ENCODE data around the gene CARD11. TPM values are rescaled to one million over a fixed set of nuclear protein-coding genes. Genes with fewer than 3 reads are reported as not detected.
"Not testable (repeated sequence)": the region's sequence is repeated elsewhere in the genome, so short reads cannot be mapped to it uniquely, and the experiment has no call there.

The CARD11 gene
- total RNA-seq, 1 donor from 2014 or later: 1.7 TPM

GRCh38 chr7:2964208-2964607 is 79.5 kb downstream of the CARD11 start:
- no peaks in the 10 kb centered on the region for H3K4me1 Mint-ChIP-seq (ENCODE audit: low read depth)
- H3K4me3 Mint-ChIP-seq (ENCODE audit: unreplicated experiment): no peak overlapping the region
- H3K27ac Mint-ChIP-seq (ENCODE audit: unreplicated experiment): no peak overlapping the region
- H3K36me3 Mint-ChIP-seq (ENCODE audit: low read depth): peaks cover 3% of the 10 kb centered on the region
- no peak for DNase-seq (ENCODE audit: low spot score)
- H3K27me3 Mint-ChIP-seq (ENCODE audit: low read depth): no peaks in the 10 kb centered on the region
- TF ChIP-seq, protein P1, sequence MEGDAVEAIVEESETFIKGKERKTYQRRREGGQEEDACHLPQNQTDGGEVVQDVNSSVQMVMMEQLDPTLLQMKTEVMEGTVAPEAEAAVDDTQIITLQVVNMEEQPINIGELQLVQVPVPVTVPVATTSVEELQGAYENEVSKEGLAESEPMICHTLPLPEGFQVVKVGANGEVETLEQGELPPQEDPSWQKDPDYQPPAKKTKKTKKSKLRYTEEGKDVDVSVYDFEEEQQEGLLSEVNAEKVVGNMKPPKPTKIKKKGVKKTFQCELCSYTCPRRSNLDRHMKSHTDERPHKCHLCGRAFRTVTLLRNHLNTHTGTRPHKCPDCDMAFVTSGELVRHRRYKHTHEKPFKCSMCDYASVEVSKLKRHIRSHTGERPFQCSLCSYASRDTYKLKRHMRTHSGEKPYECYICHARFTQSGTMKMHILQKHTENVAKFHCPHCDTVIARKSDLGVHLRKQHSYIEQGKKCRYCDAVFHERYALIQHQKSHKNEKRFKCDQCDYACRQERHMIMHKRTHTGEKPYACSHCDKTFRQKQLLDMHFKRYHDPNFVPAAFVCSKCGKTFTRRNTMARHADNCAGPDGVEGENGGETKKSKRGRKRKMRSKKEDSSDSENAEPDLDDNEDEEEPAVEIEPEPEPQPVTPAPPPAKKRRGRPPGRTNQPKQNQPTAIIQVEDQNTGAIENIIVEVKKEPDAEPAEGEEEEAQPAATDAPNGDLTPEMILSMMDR (IDR thresholded peaks at IDR 0.05): no peak
- H3K9me3 Mint-ChIP-seq (ENCODE audit: low read depth): peaks cover 28% of the 10 kb centered on the region

- H3K9me3 Mint-ChIP-seq (ENCODE audit: low read depth): peaks cover 28% of the 10 kb centered on the region
- no peak overlapping the region for H3K27ac Mint-ChIP-seq (ENCODE audit: unreplicated experiment)
- TF ChIP-seq, protein P1 (IDR thresholded peaks at IDR 0.05): no peak
- H3K4me1 Mint-ChIP-seq (ENCODE audit: low read depth): no peaks in the 10 kb centered on the region
- DNase-seq (ENCODE audit: low spot score): no peak
- H3K4me3 Mint-ChIP-seq (ENCODE audit: unreplicated experiment): no peak overlapping the region
- peaks cover 3% of the 10 kb centered on the region for H3K36me3 Mint-ChIP-seq (ENCODE audit: low read depth)
- no peaks in the 10 kb centered on the region for H3K27me3 Mint-ChIP-seq (ENCODE audit: low read depth)
Observed at GRCh38 chr7:2962865-2963264, 80.8 kb downstream of the CARD11 start.

GRCh38 chr7:2959828-2960599 is 83.7 kb downstream of the CARD11 start:
- Mint-ChIP-seq H3K27me3 (ENCODE audit: low read depth) (no peaks in the 10 kb centered on the region), H3K36me3 (ENCODE audit: low read depth) (peaks cover 3% of the 10 kb centered on the region), H3K9me3 (ENCODE audit: low read depth) (peaks cover 10% of the 10 kb centered on the region), H3K4me3 (ENCODE audit: unreplicated experiment) (no peak overlapping the region), H3K4me1 (ENCODE audit: low read depth) (peaks cover 6% of the 10 kb centered on the region), H3K27ac (ENCODE audit: unreplicated experiment) (no peak overlapping the region)
- TF ChIP-seq, protein P1 (IDR thresholded peaks at IDR 0.05): no peak
- DNase-seq (ENCODE audit: low spot score): peak; percentile 19

GRCh38 chr7:2959103-2959680 is 84.5 kb downstream of the CARD11 start:
- H3K27me3 Mint-ChIP-seq (ENCODE audit: low read depth): no peaks in the 10 kb centered on the region
- peak; percentile 75 for DNase-seq (ENCODE audit: low spot score)
- no peak overlapping the region for H3K27ac Mint-ChIP-seq (ENCODE audit: unreplicated experiment)
- H3K36me3 Mint-ChIP-seq (ENCODE audit: low read depth): no peaks in the 10 kb centered on the region
- H3K4me3 Mint-ChIP-seq (ENCODE audit: unreplicated experiment): no peak overlapping the region
- peaks cover 6% of the 10 kb centered on the region for H3K4me1 Mint-ChIP-seq (ENCODE audit: low read depth)
- TF ChIP-seq, protein P1 (IDR thresholded peaks at IDR 0.05): no peak
- peaks cover 4% of the 10 kb centered on the region for H3K9me3 Mint-ChIP-seq (ENCODE audit: low read depth)

GRCh38 chr7:2958416-2959102 is 85.1 kb downstream of the CARD11 start:
- H3K27ac Mint-ChIP-seq (ENCODE audit: unreplicated experiment): no peak overlapping the region

DNA sequence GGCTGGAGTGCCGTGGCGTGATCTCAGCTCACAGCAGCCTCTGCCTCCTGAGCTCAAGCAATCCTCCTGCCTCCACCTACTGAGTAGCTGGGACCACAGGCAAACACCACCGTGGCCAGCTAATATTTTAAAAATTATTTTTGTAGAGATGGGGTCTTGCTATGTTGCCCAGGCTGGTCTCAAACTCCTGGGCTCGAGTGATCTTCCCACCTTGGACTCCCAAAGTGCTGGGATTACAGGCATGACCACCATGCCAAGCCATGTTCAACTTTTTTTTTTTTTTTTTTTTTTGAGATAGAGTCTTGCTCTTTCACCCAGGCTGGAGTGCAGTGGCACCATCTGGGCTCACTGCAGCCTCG is 86.3 kb downstream of the CARD11 start:
- H3K9me3 Mint-ChIP-seq (ENCODE audit: low read depth); H3K4me3 Mint-ChIP-seq (ENCODE audit: unreplicated experiment); H3K27ac Mint-ChIP-seq (ENCODE audit: unreplicated experiment): not testable (repeated sequence)

More at GRCh38 chr7:2958416-2959102, 85.1 kb downstream of the CARD11 start:
- no peaks in the 10 kb centered on the region for H3K27me3 Mint-ChIP-seq (ENCODE audit: low read depth)
- H3K36me3 Mint-ChIP-seq (ENCODE audit: low read depth): no peaks in the 10 kb centered on the region
- peaks cover 4% of the 10 kb centered on the region for H3K9me3 Mint-ChIP-seq (ENCODE audit: low read depth)
- DNase-seq (ENCODE audit: low spot score): peak; percentile 40
- no peak overlapping the region for H3K4me3 Mint-ChIP-seq (ENCODE audit: unreplicated experiment)
- TF ChIP-seq, protein P1 (IDR thresholded peaks at IDR 0.05): no peak
- peaks cover 6% of the 10 kb centered on the region for H3K4me1 Mint-ChIP-seq (ENCODE audit: low read depth)

More for the DNA sequence above, 86.3 kb downstream of the CARD11 start:
- peak; percentile 20 for DNase-seq (ENCODE audit: low spot score)
- H3K27me3 Mint-ChIP-seq (ENCODE audit: low read depth); H3K36me3 Mint-ChIP-seq (ENCODE audit: low read depth); H3K4me1 Mint-ChIP-seq (ENCODE audit: low read depth): not testable (repeated sequence)

All from chondrocyte (in vitro differentiated cells).